HEK293 (cell line): ENCODE results near the gene SH3RF3.

Experiments used
- CTCF ChIA-PET: fragments of 350-600 bp; formaldehyde crosslinking; extraction: SDS; loops from one replicate; lab custom pipeline; 2021; ENCODE audit warnings: antibody characterized with exemption; lab: Yijun Ruan, JAX
- POLR2A ChIA-PET: fragments of 300-600 bp; formaldehyde crosslinking; extraction: SDS; loops from one replicate; lab custom pipeline; 2020; ENCODE audit warnings: antibody characterized with exemption, inconsistent platforms; lab: Yijun Ruan, JAX
- H3K27ac ChIP-seq: fragments of 200-500 bp; sonication (Bioruptor generic); 2 replicates; pipeline ENCODE4 v1.5.1; 2014; ENCODE audit warnings: low read depth, low read length, control low read depth, inconsistent platforms; ENCODE audit errors: extremely low read depth
- H3K36me3 ChIP-seq, 2 experiments: fragments of 200-500 bp in 1 of 2; sonication (Bioruptor generic) in 1 of 2; 1 replicate in 1 of 2; 2 replicates in 1 of 2; pipeline ENCODE4 v1.5.1; 2014 to 2017; ENCODE audit warnings: inconsistent platforms in 2 of 2, low read length in 2 of 2; ENCODE audit not compliant: control insufficient read depth in 2 of 2, insufficient read depth in 1 of 2
- H3K4me1 ChIP-seq: fragments of 200-500 bp; sonication (Bioruptor generic); 2 replicates; pipeline ENCODE4 v1.5.1; 2014; ENCODE audit warnings: mild to moderate bottlenecking, low read length, inconsistent platforms; ENCODE audit not compliant: control insufficient read depth, insufficient read depth
- H3K4me3 ChIP-seq: 2 replicates; pipeline ENCODE4 v1.5.1; 2011; ENCODE audit warnings: low read depth, mild to moderate bottlenecking, control low read depth, low read length, moderate library complexity
- H3K9me3 ChIP-seq: fragments of 200-500 bp; sonication (Bioruptor generic); 2 replicates; pipeline ENCODE4 v1.5.1; 2014; ENCODE audit warnings: low read depth, low read length, inconsistent platforms; ENCODE audit not compliant: control insufficient read depth, insufficient read depth
- EGR2 ChIP-seq: fragments of 450-650 bp; formaldehyde crosslinking; IDR thresholded peaks from 2 replicates; pipeline ENCODE4 v1.5.1; 2016; ENCODE audit warnings: low read depth, missing biosample characterization, missing genetic modification characterization
- GLIS2 ChIP-seq: fragments of 450-650 bp; formaldehyde crosslinking; IDR thresholded peaks from 2 replicates; pipeline ENCODE4 v1.5.1; 2016; ENCODE audit warnings: missing biosample characterization, missing genetic modification characterization
- KLF10 ChIP-seq: fragments of 450-650 bp; IDR thresholded peaks from 2 replicates; pipeline ENCODE4 v1.5.1; 2018; ENCODE audit warnings: missing biosample characterization, mild to moderate bottlenecking, missing genetic modification characterization
- MYNN ChIP-seq: fragments of 450-650 bp; formaldehyde crosslinking; IDR thresholded peaks from 2 replicates; pipeline ENCODE4 v1.5.1; 2016; ENCODE audit warnings: missing biosample characterization, missing genetic modification characterization, borderline replicate concordance
- OVOL3 ChIP-seq: fragments of 450-650 bp; formaldehyde crosslinking; IDR thresholded peaks from 2 replicates; pipeline ENCODE4 v1.5.1; 2016; ENCODE audit warnings: missing biosample characterization, missing genetic modification characterization
- PATZ1 ChIP-seq: fragments of 450-650 bp; formaldehyde crosslinking; IDR thresholded peaks from 2 replicates; pipeline ENCODE4 v1.5.1; 2016; ENCODE audit warnings: missing biosample characterization, missing genetic modification characterization
- YY1 ChIP-seq: fragments of 450-650 bp; formaldehyde crosslinking; IDR thresholded peaks from 2 replicates; pipeline ENCODE4 v1.5.1; 2018; ENCODE audit warnings: missing biosample characterization, missing genetic modification characterization
- ZEB2 ChIP-seq: fragments of 450-650 bp; formaldehyde crosslinking; IDR thresholded peaks from 2 replicates; pipeline ENCODE4 v1.5.1; 2016; ENCODE audit warnings: missing biosample characterization, missing genetic modification characterization
- ZNF223 ChIP-seq: fragments of 450-650 bp; formaldehyde crosslinking; IDR thresholded peaks from 2 replicates; pipeline ENCODE4 v1.5.1; 2016; ENCODE audit warnings: missing biosample characterization, missing genetic modification characterization
- ZNF239 ChIP-seq: fragments of 450-650 bp; formaldehyde crosslinking; IDR thresholded peaks from 2 replicates; pipeline ENCODE4 v1.5.1; 2016; ENCODE audit warnings: missing biosample characterization, missing genetic modification characterization
- ZNF248 ChIP-seq: fragments of 450-650 bp; formaldehyde crosslinking; IDR thresholded peaks from 2 replicates; pipeline ENCODE4 v1.5.1; 2017; ENCODE audit warnings: missing biosample characterization, missing genetic modification characterization
- ZNF341 ChIP-seq: fragments of 450-650 bp; formaldehyde crosslinking; IDR thresholded peaks from 2 replicates; pipeline ENCODE4; 2016; ENCODE audit warnings: low read depth, missing biosample characterization, missing genetic modification characterization
- ZNF518A ChIP-seq: fragments of 450-650 bp; formaldehyde crosslinking; conservative IDR thresholded peaks from 2 replicates; pipeline ENCODE4 v1.5.1; 2016; ENCODE audit warnings: low read depth, missing biosample characterization, missing genetic modification characterization
- ZNF544 ChIP-seq: fragments of 450-650 bp; formaldehyde crosslinking; IDR thresholded peaks from 2 replicates; pipeline ENCODE4 v1.5.0; 2017; ENCODE audit warnings: missing biosample characterization, missing genetic modification characterization
- ZNF548 ChIP-seq: fragments of 450-650 bp; formaldehyde crosslinking; IDR thresholded peaks from 2 replicates; pipeline ENCODE4 v1.5.1; 2016; ENCODE audit warnings: missing biosample characterization, missing genetic modification characterization
- ZNF610 ChIP-seq: fragments of 450-650 bp; formaldehyde crosslinking; IDR thresholded peaks from 2 replicates; pipeline ENCODE4 v1.5.1; 2016; ENCODE audit warnings: missing biosample characterization, missing genetic modification characterization, borderline replicate concordance
- ZNF658 ChIP-seq: fragments of 450-650 bp; formaldehyde crosslinking; IDR thresholded peaks from 2 replicates; pipeline ENCODE4; 2016; ENCODE audit warnings: missing biosample characterization, missing genetic modification characterization
- ZNF670 ChIP-seq: fragments of 450-650 bp; formaldehyde crosslinking; IDR thresholded peaks from 2 replicates; pipeline ENCODE4 v1.5.1; 2016; ENCODE audit warnings: missing biosample characterization, missing genetic modification characterization, low read depth
- ZNF768 ChIP-seq: fragments of 450-650 bp; formaldehyde crosslinking; IDR thresholded peaks from 2 replicates; pipeline ENCODE4 v1.5.1; 2018; ENCODE audit warnings: missing biosample characterization, mild to moderate bottlenecking, missing genetic modification characterization
- TF ChIP-seq, protein P1 (sequence below): fragments of 450-650 bp; formaldehyde crosslinking; IDR thresholded peaks from 2 replicates; pipeline ENCODE4 v1.5.1; 2016; ENCODE audit warnings: missing biosample characterization, missing genetic modification characterization, borderline replicate concordance

Gene SH3RF3

GRCh38 chr2:109479804-109480203 lies 350.8 kb downstream of the SH3RF3 start:
- no peaks in the 10 kb centered on the region; the same call in 1 of the 2 replicates for H3K4me1 ChIP-seq
- no peak for TF ChIP-seq ZNF223 (tag by site-specific recombination)
- no peak for TF ChIP-seq ZNF341 (tag by site-specific recombination)
- TF ChIP-seq MYNN (tag by site-specific recombination): no peak
- TF ChIP-seq YY1 (tag by site-specific recombination): no peak
- no peak for TF ChIP-seq ZEB2 (tag by site-specific recombination)
- no peak for TF ChIP-seq ZNF518A (tag by site-specific recombination)
- no peak for TF ChIP-seq ZNF658 (tag by site-specific recombination)
- TF ChIP-seq OVOL3 (tag by site-specific recombination): no peak
- TF ChIP-seq ZNF548 (tag by site-specific recombination): no peak
- TF ChIP-seq KLF10 (tag by site-specific recombination): no peak
- TF ChIP-seq ZNF544 (tag by site-specific recombination): no peak
- TF ChIP-seq ZNF670 (tag by site-specific recombination): no peak
- TF ChIP-seq ZNF248 (tag by site-specific recombination): no peak
- no peak for TF ChIP-seq EGR2 (tag by site-specific recombination)
- TF ChIP-seq, protein P1, sequence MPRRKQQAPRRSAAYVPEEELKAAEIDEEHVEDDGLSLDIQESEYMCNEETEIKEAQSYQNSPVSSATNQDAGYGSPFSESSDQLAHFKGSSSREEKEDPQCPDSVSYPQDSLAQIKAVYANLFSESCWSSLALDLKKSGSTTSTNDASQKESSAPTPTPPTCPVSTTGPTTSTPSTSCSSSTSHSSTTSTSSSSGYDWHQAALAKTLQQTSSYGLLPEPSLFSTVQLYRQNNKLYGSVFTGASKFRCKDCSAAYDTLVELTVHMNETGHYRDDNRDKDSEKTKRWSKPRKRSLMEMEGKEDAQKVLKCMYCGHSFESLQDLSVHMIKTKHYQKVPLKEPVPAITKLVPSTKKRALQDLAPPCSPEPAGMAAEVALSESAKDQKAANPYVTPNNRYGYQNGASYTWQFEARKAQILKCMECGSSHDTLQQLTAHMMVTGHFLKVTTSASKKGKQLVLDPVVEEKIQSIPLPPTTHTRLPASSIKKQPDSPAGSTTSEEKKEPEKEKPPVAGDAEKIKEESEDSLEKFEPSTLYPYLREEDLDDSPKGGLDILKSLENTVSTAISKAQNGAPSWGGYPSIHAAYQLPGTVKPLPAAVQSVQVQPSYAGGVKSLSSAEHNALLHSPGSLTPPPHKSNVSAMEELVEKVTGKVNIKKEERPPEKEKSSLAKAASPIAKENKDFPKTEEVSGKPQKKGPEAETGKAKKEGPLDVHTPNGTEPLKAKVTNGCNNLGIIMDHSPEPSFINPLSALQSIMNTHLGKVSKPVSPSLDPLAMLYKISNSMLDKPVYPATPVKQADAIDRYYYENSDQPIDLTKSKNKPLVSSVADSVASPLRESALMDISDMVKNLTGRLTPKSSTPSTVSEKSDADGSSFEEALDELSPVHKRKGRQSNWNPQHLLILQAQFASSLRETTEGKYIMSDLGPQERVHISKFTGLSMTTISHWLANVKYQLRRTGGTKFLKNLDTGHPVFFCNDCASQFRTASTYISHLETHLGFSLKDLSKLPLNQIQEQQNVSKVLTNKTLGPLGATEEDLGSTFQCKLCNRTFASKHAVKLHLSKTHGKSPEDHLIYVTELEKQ (tag by site-specific recombination): no peak
- no peak for TF ChIP-seq PATZ1 (tag by site-specific recombination)
- no peak for TF ChIP-seq ZNF239 (tag by site-specific recombination)
- no peak for TF ChIP-seq ZNF610 (tag by site-specific recombination)
- no peak for TF ChIP-seq GLIS2
- no peak for TF ChIP-seq ZNF768 (tag by site-specific recombination)
- ChIA-PET CTCF (interaction anchor here (0.9 kb wide), 1 partner anchor 9 kb away, joined by 3 read pairs; no protein-coding TSS in a partner anchor), POLR2A (no interaction called here)
- peaks cover 0 to 3% of the 10 kb centered on the region in 2 experiments; a peak in 1 of 3 replicates for H3K36me3 ChIP-seq
- no peaks in the 10 kb centered on the region for H3K9me3 ChIP-seq
- no peak overlapping the region for H3K4me3 ChIP-seq
- H3K27ac ChIP-seq: no peak overlapping the region
